ENCODE data around the gene FAM50B.

FAM50B gene

DNA sequence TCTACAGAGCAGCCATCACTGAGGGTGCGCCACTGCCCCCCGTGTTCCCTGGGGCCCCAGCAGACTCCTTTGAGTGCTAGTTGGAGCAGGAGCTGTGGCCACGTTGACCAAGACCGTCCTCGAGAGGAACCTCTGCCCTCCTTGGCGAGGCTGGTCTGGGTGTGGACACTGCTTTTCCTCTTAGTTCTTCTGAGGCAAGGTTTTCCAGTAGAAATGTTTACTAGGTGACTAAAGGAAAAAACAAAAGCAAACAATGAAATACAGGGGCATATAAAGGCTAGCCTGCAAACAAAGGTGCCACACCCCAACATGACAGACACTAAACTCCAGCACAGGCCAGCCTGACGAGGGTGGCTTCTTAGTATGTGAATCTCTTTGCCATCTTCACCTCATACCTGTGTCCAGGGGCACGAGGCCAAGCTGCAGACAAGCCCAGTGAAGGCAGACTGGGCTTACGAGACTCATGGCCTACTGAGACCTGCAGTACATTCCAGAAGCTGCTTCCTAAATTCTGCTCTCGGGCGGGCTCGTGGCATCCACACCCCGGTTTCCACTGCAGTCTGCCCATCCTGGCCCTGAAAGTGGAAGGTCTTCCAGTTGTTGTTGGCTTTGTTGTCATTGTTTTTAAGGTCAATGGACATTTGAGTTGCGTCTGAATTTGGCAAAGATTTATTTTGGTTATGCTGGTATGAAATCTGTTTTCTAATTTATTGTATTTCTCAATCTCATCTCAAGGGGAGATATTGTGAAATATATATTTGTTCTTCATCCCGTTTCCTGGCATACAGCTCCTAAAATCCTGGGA, 39.2 kb downstream of the FAM50B start:
- H3K27ac ChIP-seq: no peak overlapping the region
- no peak for DNase-seq (ENCODE audit: low read depth, low spot score)

DNA sequence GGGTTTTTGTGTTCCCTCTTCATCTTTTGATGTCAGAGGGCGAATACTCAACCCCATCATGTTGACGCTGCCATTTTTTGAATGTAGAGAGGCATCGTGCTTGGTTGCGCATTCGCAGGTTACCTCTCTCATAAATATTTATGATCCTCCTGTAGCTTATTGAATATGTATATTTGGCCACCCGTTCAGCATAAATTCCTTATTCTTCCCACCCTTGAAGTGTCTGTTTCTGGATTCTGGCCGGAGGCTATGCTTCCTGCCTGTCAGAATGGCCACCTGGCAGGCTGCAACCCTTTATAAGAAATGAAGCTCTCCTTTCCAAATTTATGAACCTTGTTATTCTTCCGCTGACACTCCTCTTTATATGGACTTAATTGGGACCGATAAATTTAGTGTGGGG, 40.9 kb downstream of the FAM50B start:
- no peak overlapping the region for H3K27ac ChIP-seq
- DNase-seq (ENCODE audit: low read depth, low spot score): no peak

DNA sequence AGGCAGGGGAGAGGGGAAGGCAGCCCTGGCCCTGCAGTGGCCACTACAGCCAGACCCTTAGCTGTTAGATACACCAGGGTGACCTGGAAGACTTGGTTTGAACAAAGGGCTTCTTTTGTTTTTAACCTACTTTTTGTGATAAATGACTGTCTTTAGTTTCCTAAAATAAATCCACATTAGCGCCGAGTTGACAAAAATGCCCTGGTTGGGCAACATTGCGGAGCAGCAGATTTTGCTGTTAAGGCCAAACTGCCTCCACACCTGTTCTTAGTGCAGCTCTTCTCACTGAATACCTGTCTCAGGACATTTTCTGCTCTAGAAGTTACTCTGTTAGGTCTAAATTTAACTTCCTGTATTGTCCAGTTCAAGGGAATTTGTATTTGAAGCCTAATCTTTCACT, 42.7 kb downstream of the FAM50B start:
- DNase-seq (ENCODE audit: low read depth, low spot score): no peak
- no peak overlapping the region for H3K27ac ChIP-seq

DNA sequence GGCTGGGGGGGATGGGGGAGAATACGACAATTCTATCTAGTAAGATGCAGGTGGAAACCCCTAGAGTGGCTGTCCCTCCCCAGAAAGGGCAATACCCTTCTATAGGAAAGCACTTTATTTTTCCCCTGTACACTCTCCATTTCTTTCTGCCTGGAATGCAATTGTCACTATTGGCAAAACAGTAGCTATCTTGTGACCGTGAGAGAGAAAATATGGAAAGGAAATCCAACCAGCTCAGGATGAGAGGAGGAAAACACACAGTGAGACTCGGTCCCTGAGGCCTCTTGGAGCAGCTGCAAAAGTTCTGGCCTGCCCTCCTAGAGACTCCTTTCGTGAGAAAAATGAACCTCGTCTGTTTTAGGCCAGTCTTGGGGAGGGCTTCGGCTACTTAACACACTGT, 43.4 kb downstream of the FAM50B start:
- no peak overlapping the region for H3K27ac ChIP-seq
- no peak for DNase-seq (ENCODE audit: low read depth, low spot score)

DNA sequence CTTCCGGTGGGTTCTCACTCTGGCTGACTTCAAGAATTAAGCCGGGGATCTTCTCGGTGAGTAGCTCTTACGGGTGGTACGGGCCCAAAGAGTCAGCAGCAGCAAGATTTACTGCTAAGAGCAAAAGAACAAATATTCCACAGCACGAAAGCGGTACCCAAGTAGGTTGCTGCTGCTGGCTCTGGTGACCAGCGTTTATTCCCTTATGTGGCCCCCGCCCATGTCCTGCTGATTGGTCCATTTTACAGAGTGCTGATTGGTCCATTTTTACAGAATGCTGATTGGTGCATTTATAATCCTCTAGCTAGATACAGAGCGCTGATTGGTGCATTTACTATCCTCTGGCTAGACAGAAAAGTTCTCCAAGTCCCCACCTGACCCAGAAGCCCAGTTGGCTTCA, 44.3 kb downstream of the FAM50B start:
- no peak overlapping the region for H3K27ac ChIP-seq
- no peak for DNase-seq (ENCODE audit: low read depth, low spot score)

DNA sequence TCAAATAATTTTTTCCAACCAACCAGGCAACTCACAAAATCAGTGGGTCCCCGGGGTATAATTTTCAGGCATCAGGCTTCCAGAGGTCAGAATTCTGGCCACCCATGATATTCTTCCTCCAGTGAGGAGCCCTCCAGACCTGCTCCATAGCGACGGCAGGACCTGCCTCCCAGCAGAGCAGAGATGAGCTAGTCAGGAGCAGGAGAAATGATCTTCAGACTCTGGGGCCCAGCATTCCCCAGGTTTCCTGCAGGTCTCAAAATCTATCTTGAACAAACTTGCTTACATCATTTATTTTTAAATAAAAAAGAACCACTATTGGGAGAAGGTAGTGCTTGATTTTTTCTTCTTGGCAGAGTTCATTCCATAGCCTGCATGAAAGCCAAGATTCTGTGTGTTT, 44.7 kb downstream of the FAM50B start:
- no peak overlapping the region for H3K27ac ChIP-seq
- DNase-seq (ENCODE audit: low read depth, low spot score): no peak

DNA sequence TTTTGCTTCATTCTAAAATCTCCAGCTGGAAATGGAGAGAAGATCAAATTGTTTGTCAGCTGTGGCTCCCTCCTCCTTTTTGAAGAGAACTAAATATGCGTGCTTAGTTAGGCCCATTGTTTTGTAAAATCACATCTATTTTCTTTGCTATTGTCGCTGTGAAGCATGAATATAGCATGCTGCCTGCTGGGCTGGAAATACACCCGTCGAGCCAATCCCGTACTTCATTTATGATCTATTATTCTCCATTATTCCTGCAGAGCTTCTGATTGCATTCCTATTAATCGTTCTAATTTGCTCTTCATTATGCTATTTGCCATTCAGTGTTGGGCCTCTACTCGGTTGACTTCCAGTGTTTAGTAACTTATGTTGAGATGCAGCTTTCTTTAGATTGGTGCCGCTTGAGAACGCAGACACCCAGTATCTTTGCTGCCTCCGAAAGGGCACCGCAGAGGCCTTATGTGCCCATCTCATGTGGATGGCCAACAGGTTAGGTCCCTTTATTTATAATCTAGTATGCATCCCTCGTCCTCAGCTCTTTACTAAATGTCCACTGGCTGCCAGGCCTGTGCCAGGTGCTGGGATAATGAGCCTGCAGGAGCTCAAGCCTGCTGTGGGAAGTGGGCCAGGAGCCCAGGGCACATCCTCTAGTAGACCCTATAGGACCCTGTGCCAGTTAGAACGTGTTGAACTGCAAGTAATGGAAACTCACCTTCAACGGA, 45.6 kb downstream of the FAM50B start:
- no peak for DNase-seq (ENCODE audit: low read depth, low spot score)
- no peak overlapping the region for H3K27ac ChIP-seq

DNA sequence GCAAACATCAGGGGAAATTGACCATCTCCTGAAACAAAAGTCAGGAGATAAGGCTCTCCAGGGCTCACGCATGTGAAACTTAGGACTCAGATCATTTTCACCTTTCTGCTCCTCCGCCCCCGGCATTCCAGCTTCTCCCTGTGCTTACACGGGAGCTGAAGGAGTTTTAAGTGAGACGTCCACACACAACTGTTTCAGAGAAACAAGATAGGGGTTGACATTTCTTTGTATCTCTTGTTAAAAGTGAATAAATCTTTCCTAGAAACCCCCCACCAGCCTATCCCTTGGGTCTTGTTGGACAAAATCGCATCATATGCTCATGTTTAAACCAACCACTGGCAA, 46.1 kb downstream of the FAM50B start:
- no peak for DNase-seq (ENCODE audit: low read depth, low spot score)
- no peak overlapping the region for H3K27ac ChIP-seq

DNA sequence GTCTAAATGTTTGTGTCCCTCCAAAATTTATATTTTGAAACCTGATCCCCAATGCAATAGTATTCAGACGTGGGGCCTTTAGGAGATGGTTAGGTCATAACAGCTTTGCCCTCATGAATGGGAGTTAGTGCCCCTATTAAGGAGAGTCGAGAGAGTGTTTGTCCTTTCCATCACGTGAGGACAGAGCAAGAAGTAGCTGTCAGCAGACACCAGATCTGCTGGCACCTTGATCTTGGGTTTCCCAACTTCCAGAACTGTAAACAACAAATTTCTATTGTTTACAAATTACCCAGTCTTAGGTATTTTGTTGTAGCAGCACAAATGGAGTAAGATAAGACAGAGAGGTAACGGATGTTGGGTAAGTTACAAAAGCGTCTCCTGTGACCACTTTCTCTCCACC, 46.6 kb downstream of the FAM50B start:
- no peak for DNase-seq (ENCODE audit: low read depth, low spot score)

DNA sequence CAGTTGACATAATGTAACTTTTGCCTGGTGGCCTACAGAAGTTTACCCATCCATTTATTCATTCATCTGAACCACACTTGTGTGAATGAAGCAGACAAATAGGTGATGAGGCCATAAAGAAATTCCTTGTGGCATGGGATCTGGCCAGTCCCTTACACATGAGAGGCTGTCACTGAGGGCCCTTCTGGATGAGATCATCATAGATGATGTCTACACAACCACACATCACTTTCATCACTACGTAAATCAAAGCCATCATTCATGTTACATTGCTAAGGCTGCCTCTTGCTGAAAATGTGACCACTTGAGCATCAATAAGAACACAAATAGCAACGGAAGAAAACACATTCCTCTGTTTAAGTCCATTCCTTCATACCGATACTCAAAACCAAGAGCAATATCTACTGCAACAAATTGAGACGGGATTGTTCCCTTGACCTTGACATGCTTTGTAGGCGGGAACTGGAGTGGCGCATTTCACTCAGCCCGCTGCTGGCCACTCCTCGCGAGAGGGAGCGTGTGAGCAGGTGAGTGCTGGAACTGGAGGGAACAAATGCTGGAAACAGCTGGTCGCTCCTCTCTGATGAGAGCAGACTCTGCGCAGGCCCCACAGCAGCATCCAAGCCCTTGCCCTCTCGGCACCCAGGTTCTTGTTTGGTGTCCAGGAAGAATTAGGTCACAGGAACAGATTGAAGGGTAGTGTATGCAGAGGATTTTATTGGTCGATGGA, 49.3 kb downstream of the FAM50B start:
- H3K27ac ChIP-seq: no peak overlapping the region
- DNase-seq (ENCODE audit: low read depth, low spot score): no peak

More for the DNA sequence above, 46.6 kb downstream of the FAM50B start:
- no peak overlapping the region for H3K27ac ChIP-seq

DNA sequence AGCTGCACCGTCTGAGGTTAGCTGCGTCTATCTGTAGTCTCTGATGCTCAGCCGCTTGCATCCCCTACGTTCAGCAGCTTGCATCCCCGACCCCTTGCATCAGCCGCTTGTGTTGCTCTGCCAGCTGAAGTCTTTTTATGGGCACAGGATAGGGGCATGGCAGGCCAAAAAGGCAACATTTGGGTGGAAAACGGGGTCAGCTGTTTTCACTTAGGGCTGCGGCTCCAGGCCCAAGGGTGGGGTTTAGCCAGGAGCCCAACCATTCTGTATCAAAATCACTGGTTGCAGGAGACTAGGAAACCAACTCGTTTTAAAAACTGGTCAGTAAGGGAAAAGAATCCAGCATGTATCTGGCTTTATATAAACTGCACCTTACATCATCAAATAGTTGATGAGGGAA, 49.9 kb downstream of the FAM50B start:
- no peak overlapping the region for H3K27ac ChIP-seq
- DNase-seq (ENCODE audit: low read depth, low spot score): no peak

DNA sequence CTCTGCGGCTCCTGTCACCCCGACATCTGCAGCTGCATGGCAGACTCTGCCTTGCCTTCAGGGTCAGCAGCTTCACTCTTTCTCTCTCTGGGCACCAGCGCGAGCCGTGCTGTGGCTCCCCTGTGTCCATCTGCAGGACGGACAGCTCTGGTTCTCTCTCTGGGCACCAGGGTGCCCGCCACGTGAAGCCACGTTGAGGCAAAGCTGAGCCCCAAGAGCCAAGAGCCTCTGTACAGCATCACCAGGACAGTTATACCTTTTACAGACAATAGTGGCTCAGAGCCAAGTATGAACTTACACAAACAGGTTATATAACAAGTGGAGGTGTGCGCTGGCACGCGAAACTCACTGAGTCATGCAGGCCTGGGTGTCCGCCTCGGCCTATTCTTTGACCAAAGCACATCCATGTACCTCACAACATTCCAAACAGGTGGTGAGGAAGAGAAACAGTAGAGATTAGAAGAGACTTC, 50.8 kb downstream of the FAM50B start:
- no peak overlapping the region for H3K27ac ChIP-seq
- DNase-seq (ENCODE audit: low read depth, low spot score): peak; percentile 66
